ENCODE results near the gene PLRG1.

PLRG1 gene

DNA sequence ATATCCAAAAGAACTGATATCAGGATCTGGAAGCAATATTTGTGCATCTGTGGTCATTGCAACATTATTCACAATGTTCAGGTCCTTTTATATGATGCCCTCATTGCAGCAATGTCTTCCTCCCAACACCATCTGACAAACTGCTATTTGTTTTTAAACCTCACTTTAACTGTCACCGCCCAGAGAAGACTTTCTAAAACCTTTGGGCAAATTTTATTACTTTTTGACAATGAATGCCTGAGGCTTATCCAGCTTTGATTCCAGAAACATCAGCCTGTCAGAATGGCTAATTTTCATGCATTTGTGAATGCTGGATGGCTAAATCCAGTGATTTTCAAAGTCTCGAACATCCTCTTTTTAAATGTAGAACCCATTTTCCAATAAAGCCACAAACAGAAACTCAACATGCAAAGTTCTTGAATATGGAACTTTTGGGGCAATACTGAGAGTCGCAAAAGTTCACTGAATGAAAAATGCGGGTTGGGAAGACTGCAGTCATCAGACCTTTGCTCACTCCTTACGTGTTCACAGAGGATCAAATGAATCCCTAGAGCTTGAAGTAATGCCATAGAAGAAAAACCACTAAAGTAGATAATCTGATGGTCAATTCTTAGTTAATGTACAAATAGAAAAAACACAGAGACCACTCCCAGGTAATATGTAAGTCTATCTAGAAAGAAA, 23.1 kb upstream of the PLRG1 start:
- H3K4me3 ChIP-seq (ENCODE audit: control insufficient read depth, low read depth, low read length) = no peak overlapping the region
- TF ChIP-seq, protein P1, sequence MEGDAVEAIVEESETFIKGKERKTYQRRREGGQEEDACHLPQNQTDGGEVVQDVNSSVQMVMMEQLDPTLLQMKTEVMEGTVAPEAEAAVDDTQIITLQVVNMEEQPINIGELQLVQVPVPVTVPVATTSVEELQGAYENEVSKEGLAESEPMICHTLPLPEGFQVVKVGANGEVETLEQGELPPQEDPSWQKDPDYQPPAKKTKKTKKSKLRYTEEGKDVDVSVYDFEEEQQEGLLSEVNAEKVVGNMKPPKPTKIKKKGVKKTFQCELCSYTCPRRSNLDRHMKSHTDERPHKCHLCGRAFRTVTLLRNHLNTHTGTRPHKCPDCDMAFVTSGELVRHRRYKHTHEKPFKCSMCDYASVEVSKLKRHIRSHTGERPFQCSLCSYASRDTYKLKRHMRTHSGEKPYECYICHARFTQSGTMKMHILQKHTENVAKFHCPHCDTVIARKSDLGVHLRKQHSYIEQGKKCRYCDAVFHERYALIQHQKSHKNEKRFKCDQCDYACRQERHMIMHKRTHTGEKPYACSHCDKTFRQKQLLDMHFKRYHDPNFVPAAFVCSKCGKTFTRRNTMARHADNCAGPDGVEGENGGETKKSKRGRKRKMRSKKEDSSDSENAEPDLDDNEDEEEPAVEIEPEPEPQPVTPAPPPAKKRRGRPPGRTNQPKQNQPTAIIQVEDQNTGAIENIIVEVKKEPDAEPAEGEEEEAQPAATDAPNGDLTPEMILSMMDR (IDR thresholded peaks at IDR 0.05; ENCODE audit: control insufficient read depth, insufficient read depth, low read depth, low read length, missing control alignments) = no peak
- no peak for DNase-seq (ENCODE audit: low read depth)

DNA sequence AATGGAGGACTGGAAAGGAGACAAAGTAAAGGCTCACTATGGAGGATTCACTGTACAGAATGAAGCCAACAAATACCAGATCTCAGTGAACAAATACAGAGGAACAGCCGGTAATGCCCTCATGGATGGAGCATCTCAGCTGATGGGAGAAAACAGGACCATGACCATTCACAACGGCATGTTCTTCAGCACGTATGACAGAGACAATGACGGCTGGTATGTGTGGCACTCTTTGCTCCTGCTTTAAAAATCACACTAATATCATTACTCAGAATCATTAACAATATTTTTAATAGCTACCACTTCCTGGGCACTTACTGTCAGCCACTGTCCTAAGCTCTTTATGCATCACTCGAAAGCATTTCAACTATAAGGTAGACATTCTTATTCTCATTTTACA, 19.4 kb upstream of the PLRG1 start:
- TF ChIP-seq, protein P1 (IDR thresholded peaks at IDR 0.05; ENCODE audit: control insufficient read depth, insufficient read depth, low read depth, low read length, missing control alignments) = no peak
- H3K4me3 ChIP-seq (ENCODE audit: control insufficient read depth, low read depth, low read length) = no peak overlapping the region
- DNase-seq (ENCODE audit: low read depth) = no peak

DNA sequence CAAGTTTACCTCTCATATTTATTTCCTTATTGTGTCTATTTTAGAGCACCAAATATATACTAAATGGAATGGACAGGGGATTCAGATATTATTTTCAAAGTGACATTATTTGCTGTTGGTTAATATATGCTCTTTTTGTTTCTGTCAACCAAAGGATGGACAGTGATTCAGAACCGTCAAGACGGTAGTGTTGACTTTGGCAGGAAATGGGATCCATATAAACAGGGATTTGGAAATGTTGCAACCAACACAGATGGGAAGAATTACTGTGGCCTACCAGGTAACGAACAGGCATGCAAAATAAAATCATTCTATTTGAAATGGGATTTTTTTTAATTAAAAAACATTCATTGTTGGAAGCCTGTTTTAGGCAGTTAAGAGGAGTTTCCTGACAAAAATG, 18.8 kb upstream of the PLRG1 start:
- DNase-seq (ENCODE audit: low read depth) = no peak
- H3K4me3 ChIP-seq (ENCODE audit: control insufficient read depth, low read depth, low read length) = no peak overlapping the region
- TF ChIP-seq, protein P1 (IDR thresholded peaks at IDR 0.05; ENCODE audit: control insufficient read depth, insufficient read depth, low read depth, low read length, missing control alignments) = no peak

DNA sequence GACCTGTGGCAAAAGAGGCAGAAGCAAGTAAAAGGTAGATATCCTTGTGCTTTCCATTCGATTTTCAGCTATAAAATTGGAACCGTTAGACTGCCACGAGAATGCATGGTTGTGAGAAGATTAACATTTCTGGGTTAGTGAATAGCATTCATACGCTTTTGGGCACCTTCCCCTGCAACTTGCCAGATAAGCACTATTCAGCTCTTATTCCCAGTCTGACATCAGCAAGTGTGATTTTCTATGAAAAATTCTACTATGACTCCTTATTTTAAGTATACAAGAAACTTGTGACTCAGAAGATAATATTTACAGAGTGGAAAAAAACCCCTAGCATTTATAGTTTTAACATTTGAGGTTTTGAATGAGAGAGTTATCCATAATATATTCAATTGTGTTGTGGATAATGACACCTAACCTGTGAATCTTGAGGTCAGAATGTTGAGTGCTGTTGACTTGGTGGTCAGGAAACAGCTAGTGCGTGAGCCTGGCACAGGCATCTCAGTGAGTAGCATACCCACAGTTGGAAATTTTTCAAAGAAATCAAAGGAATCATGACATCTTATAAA, 16.5 kb upstream of the PLRG1 start:
- H3K4me3 ChIP-seq (ENCODE audit: control insufficient read depth, low read depth, low read length) = no peak overlapping the region
- TF ChIP-seq, protein P1 (IDR thresholded peaks at IDR 0.05; ENCODE audit: control insufficient read depth, insufficient read depth, low read depth, low read length, missing control alignments) = no peak
- no peak for DNase-seq (ENCODE audit: low read depth)

DNA sequence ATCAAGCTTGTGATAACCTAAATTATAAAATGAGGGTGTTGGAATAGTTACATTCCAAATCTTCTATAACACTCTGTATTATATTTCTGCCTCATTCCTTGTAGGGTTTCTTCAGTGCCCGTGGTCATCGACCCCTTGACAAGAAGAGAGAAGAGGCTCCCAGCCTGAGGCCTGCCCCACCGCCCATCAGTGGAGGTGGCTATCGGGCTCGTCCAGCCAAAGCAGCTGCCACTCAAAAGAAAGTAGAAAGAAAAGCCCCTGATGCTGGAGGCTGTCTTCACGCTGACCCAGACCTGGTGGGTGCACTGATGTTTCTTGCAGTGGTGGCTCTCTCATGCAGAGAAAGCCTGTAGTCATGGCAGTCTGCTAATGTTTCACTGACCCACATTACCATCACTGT, 15.5 kb upstream of the PLRG1 start:
- no peak overlapping the region for H3K4me3 ChIP-seq (ENCODE audit: control insufficient read depth, low read depth, low read length)
- TF ChIP-seq, protein P1 (IDR thresholded peaks at IDR 0.05; ENCODE audit: control insufficient read depth, insufficient read depth, low read depth, low read length, missing control alignments) = no peak
- no peak for DNase-seq (ENCODE audit: low read depth)

DNA sequence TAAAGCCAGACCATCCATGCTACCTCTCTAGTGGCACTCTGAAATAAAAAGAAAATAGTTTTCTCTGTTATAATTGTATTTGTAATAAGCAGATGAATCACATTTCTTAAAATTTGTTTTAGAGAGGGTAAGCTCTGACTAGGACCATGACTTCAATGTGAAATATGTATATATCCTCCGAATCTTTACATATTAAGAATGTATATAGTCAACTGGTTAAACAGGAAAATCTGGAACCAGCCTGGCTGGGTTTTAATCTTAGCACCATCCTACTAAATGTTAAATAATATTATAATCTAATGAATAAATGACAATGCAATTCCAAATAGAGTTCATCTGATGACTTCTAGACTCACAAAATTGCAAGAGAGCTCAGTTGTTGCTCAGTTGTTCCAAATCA, 14.1 kb upstream of the PLRG1 start:
- no peak overlapping the region for H3K4me3 ChIP-seq (ENCODE audit: control insufficient read depth, low read depth, low read length)
- DNase-seq (ENCODE audit: low read depth) = no peak
- TF ChIP-seq, protein P1 (IDR thresholded peaks at IDR 0.05; ENCODE audit: control insufficient read depth, insufficient read depth, low read depth, low read length, missing control alignments) = no peak

Measured in AG09309 (cell line).